GM12878 (cell line): ENCODE data around the gene CHCHD6. TPM values are rescaled to one million over a fixed set of nuclear protein-coding genes. Genes with fewer than 3 reads are reported as not detected.
A peak's percentile ranks its signal among the peaks of the same experiment; 100 is the strongest.

ENCODE experiments used
- ATAC-seq: fragments of 200-7000 bp; cut with Tn5 transposase; 3 replicates; pipeline ENCODE4 v1.9.1; 2020; ENCODE audit warnings: mild to moderate bottlenecking, moderate library complexity
- BruUV-seq: library from RNA; stranded (reverse); fragments of 400-500 nt; replicated peaks from 2 replicates; lab custom pipeline; 2021; lab: Mats Ljungman, UMichigan
- CTCF ChIA-PET: fragments of 300-600 bp; sonication (Branson Sonifier 250); formaldehyde crosslinking; extraction: SDS; loops from one replicate; lab custom pipeline; 2021; ENCODE audit warnings: inconsistent platforms; lab: Yijun Ruan, JAX
- POLR2A ChIA-PET: fragments of 350-600 bp; formaldehyde crosslinking; extraction: SDS; loops from one replicate; lab custom pipeline; 2021; ENCODE audit warnings: inconsistent platforms; lab: Charles Lee
- RAD21 ChIA-PET: fragments of 300-600 bp; sonication (Branson Sonifier 250); formaldehyde crosslinking; loops from one replicate; lab custom pipeline; 2023; ENCODE audit warnings: antibody characterized with exemption; ENCODE audit not compliant: unreplicated experiment; lab: Charles Lee
- SMC1A ChIA-PET: fragments of 300-600 bp; sonication (Branson Sonifier 250); formaldehyde crosslinking; loops from one replicate; lab custom pipeline; 2023; ENCODE audit not compliant: unreplicated experiment, uncharacterized antibody; lab: Charles Lee
- DNase-seq: peaks from one replicate; pipeline ENCODE4 v3.0.0-alpha.2; 2011; ENCODE audit warnings: low read depth, low spot score
- FAIRE-seq: peaks from 3 replicates; lab custom pipeline; 2011; peaks lifted over from hg19 to GRCh38; lab: Jason Lieb, UNC
- H2AFZ ChIP-seq: 2 replicates; pipeline ENCODE4 v1.6.0; 2011; ENCODE audit warnings: low read depth, low read length, control low read depth; ENCODE audit not compliant: control insufficient read depth
- H3K27ac ChIP-seq: 2 replicates; pipeline ENCODE4 v1.5.1; 2011; ENCODE audit warnings: control low read depth; ENCODE audit not compliant: control insufficient read depth, insufficient read depth
- H3K27me3 ChIP-seq, 2 experiments: replicated peaks in 1 of 2; 2 replicates each; pipeline versions ENCODE4 v1.6.0 to v1.6.1; 2011; ENCODE audit warnings: low read length in 1 of 2; ENCODE audit not compliant: control insufficient read depth in 2 of 2, insufficient read depth in 2 of 2
- H3K36me3 ChIP-seq, 2 experiments: 2 replicates each; pipeline ENCODE4 v1.5.1; 2011; ENCODE audit warnings: low read length in 1 of 2; ENCODE audit not compliant: control insufficient read depth in 2 of 2, insufficient read depth in 2 of 2
- H3K4me1 ChIP-seq: 2 replicates; pipeline ENCODE4 v1.6.1; 2011; ENCODE audit warnings: mild to moderate bottlenecking, low read length, moderate library complexity, mixed read lengths; ENCODE audit not compliant: control insufficient read depth, insufficient read depth
- H3K4me2 ChIP-seq: 2 replicates; pipeline ENCODE4 v1.6.0; 2011; ENCODE audit warnings: control low read depth; ENCODE audit not compliant: control insufficient read depth, insufficient read depth
- H3K4me3 ChIP-seq: fragments of 200-600 bp; sonication (generic); 2 replicates; pipeline ENCODE4 v1.5.1; 2016
- H3K79me2 ChIP-seq: 2 replicates; pipeline ENCODE4 v1.6.0; 2011; ENCODE audit warnings: low read length; ENCODE audit not compliant: control insufficient read depth, insufficient read depth
- H3K9ac ChIP-seq: 2 replicates; pipeline ENCODE4 v1.8.0; 2011; ENCODE audit warnings: low read length, control low read depth, mixed read lengths; ENCODE audit not compliant: control insufficient read depth, insufficient read depth
- H3K9me3 ChIP-seq: replicated peaks from 3 replicates; pipeline ENCODE4 v1.5.1; 2011; ENCODE audit warnings: mild to moderate bottlenecking, low read length; ENCODE audit not compliant: control insufficient read depth, insufficient read depth
- H4K20me1 ChIP-seq: 2 replicates; pipeline ENCODE4 v1.6.0; 2011; ENCODE audit not compliant: control insufficient read depth, insufficient read depth
- ASH2L ChIP-seq: fragments of 300-600, 200-600 bp; sonication (generic); IDR thresholded peaks from 2 replicates; pipeline ENCODE4 v1.6.1; 2017; ENCODE audit warnings: low read depth, mild to moderate bottlenecking, borderline replicate concordance
- BCL11A ChIP-seq: IDR thresholded peaks from 2 replicates; pipeline ENCODE4 v1.6.1; 2011; ENCODE audit warnings: low read depth, low read length
- HDAC2 ChIP-seq: fragments of 200-600 bp; sonication (generic); IDR thresholded peaks from 2 replicates; pipeline ENCODE4 v1.6.1; 2017
- HDGF ChIP-seq: fragments of 450-650 bp; IDR thresholded peaks from 2 replicates; pipeline ENCODE4 v1.6.1; 2016; ENCODE audit warnings: antibody characterized with exemption
- NBN ChIP-seq: fragments of 450-650 bp; IDR thresholded peaks from 2 replicates; pipeline ENCODE4 v1.6.1; 2016
- RCOR1 ChIP-seq: conservative IDR thresholded peaks from 2 replicates; pipeline ENCODE4 v1.6.1; 2012; ENCODE audit warnings: low read depth, low read length, improper control_type of control experiment
- SP1 ChIP-seq: IDR thresholded peaks from one replicate; pipeline ENCODE4 v1.6.1; 2011; ENCODE audit warnings: low read depth, low read length
- ZSCAN29 ChIP-seq: fragments of 450-650 bp; IDR thresholded peaks from 2 replicates; pipeline ENCODE4 v1.6.1; 2017; ENCODE audit warnings: mild to moderate bottlenecking, moderate library complexity
- WGBS: methylation state at CpG from one replicate; pipeline ENCODE4 v1.1.6; 2016; ENCODE audit warnings: low lambda C conversion rate; ENCODE audit not compliant: insufficient replicate concordance, insufficient coverage; ENCODE audit errors: missing lambda C conversion rate; 5-methylcytosine and 5-hydroxymethylcytosine counted together
- in situ Hi-C: fragments of 300-500 bp; cut with MboI; formaldehyde crosslinking; loops from 9 replicates; pipeline ENCODE4 v1.14.3; 2018; ENCODE audit warnings: mixed read lengths
- intact Hi-C: fragments of 100-400 bp; cut with micrococcal nuclease; formaldehyde crosslinking; loops from one replicate; pipeline ENCODE4 v1.14.2; 2022; ENCODE audit not compliant: unreplicated experiment
- polyA plus RNA-seq, 11 experiments: library from polyadenylated mRNA; depleted of rRNA in 4 of 11; unstranded in 6 of 11; stranded (reverse) in 5 of 11; fragments of >200 nt; fragmentation: Nextera tagmentation in 4 of 11; fragmentation: Illumina TruSeq in 1 of 11; extraction: Ambion mirVana in 4 of 11; extraction: Trizol in 1 of 11; gene quantifications; 1 replicate in 1 of 11; 2 replicates in 10 of 11; pipeline versions ENCODE4 v1.2.1 to v1.2.3, GENCODE V29; 2011 to 2016; ENCODE audit warnings: inconsistent platforms in 2 of 11, missing spikeins in 2 of 11, low read depth in 1 of 11
- total RNA-seq, 4 experiments: library from RNA; depleted of rRNA in 3 of 4; stranded (reverse); fragments of >200 nt in 3 of 4; fragmentation: Illumina TruSeq in 1 of 4; extraction: Trizol in 1 of 4; gene quantifications; 2 replicates each; pipeline versions ENCODE4 v1.2.1 to v1.2.3, GENCODE V29; 2013 to 2021
- TF ChIP-seq, protein P1 (sequence below): fragments of 450-650 bp; IDR thresholded peaks from 2 replicates; pipeline ENCODE4 v1.6.1; 2017; ENCODE audit warnings: mild to moderate bottlenecking, moderate library complexity
- TF ChIP-seq, protein P2 (sequence below): fragments of 450-650 bp; conservative IDR thresholded peaks from 2 replicates; pipeline ENCODE4 v1.6.1; 2017; ENCODE audit warnings: mild to moderate bottlenecking, moderate library complexity

Gene CHCHD6
- total and polyA plus RNA-seq, 10 of the 15 experiments (the other 5 are each of a cell fraction or from before 2014, with no cell fraction given) = 2.7 to 16.7 (median 12.3) TPM

DNA sequence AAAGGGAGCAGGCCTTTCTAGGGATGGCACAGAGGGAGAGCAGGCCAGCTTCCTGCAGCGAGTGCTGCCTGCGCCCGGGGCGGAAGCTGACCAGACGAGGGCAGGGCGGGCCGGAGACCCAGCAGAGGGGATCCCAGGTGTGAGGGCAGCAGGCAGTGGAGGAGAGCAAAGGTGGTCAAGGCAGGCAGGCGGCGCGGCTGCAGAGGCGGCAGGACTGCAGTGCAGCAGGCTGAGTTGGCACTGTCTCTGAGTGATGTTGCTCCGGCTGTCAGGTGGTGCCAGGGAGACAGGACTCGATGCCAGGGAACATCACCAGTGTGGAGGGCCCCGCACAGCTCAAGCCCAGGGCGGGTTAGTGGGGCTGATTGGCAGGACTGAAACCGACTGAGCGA lies 256.6 kb downstream of the CHCHD6 start (continued):
- TF ChIP-seq, protein P1, sequence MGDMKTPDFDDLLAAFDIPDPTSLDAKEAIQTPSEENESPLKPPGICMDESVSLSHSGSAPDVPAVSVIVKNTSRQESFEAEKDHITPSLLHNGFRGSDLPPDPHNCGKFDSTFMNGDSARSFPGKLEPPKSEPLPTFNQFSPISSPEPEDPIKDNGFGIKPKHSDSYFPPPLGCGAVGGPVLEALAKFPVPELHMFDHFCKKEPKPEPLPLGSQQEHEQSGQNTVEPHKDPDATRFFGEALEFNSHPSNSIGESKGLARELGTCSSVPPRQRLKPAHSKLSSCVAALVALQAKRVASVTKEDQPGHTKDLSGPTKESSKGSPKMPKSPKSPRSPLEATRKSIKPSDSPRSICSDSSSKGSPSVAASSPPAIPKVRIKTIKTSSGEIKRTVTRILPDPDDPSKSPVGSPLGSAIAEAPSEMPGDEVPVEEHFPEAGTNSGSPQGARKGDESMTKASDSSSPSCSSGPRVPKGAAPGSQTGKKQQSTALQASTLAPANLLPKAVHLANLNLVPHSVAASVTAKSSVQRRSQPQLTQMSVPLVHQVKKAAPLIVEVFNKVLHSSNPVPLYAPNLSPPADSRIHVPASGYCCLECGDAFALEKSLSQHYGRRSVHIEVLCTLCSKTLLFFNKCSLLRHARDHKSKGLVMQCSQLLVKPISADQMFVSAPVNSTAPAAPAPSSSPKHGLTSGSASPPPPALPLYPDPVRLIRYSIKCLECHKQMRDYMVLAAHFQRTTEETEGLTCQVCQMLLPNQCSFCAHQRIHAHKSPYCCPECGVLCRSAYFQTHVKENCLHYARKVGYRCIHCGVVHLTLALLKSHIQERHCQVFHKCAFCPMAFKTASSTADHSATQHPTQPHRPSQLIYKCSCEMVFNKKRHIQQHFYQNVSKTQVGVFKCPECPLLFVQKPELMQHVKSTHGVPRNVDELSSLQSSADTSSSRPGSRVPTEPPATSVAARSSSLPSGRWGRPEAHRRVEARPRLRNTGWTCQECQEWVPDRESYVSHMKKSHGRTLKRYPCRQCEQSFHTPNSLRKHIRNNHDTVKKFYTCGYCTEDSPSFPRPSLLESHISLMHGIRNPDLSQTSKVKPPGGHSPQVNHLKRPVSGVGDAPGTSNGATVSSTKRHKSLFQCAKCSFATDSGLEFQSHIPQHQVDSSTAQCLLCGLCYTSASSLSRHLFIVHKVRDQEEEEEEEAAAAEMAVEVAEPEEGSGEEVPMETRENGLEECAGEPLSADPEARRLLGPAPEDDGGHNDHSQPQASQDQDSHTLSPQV = no peak
- TF ChIP-seq SP1 (no peak), HDGF (no peak)
- TF ChIP-seq, protein P2, sequence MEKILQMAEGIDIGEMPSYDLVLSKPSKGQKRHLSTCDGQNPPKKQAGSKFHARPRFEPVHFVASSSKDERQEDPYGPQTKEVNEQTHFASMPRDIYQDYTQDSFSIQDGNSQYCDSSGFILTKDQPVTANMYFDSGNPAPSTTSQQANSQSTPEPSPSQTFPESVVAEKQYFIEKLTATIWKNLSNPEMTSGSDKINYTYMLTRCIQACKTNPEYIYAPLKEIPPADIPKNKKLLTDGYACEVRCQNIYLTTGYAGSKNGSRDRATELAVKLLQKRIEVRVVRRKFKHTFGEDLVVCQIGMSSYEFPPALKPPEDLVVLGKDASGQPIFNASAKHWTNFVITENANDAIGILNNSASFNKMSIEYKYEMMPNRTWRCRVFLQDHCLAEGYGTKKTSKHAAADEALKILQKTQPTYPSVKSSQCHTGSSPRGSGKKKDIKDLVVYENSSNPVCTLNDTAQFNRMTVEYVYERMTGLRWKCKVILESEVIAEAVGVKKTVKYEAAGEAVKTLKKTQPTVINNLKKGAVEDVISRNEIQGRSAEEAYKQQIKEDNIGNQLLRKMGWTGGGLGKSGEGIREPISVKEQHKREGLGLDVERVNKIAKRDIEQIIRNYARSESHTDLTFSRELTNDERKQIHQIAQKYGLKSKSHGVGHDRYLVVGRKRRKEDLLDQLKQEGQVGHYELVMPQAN = no peak

DNA sequence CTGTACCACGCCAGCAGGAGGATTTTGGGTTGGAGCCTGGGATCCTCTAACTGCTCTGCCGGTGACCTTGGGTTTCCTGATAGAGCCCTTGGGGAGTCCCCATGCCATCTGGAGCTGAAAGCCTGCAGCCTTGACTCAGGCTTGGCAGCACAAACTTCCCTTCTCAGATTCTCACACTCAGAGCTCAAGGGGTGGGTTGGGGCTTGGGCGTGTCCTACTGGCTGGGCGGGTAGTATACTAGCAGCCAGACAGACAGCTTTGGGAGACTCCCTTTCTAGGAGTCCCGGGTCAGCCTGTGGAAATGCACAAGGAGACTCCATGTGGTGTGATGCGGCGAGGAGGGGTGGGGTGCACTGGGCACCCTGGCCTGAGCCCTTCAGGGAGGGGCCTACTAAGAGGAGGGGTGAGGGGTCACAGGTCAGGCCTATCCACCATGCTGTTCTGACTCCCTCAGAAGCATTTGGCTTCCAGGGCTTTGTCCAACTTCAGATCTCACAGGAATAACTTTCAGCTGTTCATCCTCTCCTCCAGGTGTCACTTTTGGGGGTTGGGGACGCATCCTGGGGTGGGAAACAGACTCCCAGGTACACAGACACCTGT lies 257.3 kb downstream of the CHCHD6 start:
- FAIRE-seq (no peak), DNase-seq (no peak), ATAC-seq (peak; percentile 82)
- CTCF ChIA-PET = interaction anchor here (1.4 to 2.0 kb wide), 2 partner anchors 209 to 282 kb away, joined by 4 to 10 read pairs; no protein-coding TSS in a partner anchor
- H3K4me1 ChIP-seq = peaks cover 13% of the 10 kb centered on the region
- TF ChIP-seq RCOR1 (no peak), ASH2L (no peak), BCL11A (no peak), NBN (no peak), ZSCAN29 (no peak), HDAC2 (no peak)
- no peaks in the 10 kb centered on the region for H3K27me3 ChIP-seq
- 52% methylated on average over 8 of the region's 8 CpGs for WGBS
- H3K79me2 ChIP-seq = no peaks in the 10 kb centered on the region
- no peaks in the 10 kb centered on the region; a peak in 2 of 4 replicates for H3K36me3 ChIP-seq
- SMC1A ChIA-PET = interaction anchor here (1.0 kb wide), 1 partner anchor 9 kb away, joined by 4 read pairs; no protein-coding TSS in a partner anchor
- H4K20me1 ChIP-seq = no peaks in the 10 kb centered on the region
- BruUV-seq = no TSS peak
- H3K27ac ChIP-seq = no peak overlapping the region
- in situ Hi-C loops (no loop called here), intact Hi-C loops (no loop called here)
- 0 out of 2 replicates have a peak overlapping the region, but pooled peaks have one; percentile 33 for H3K4me2 ChIP-seq
- no peak overlapping the region for H3K9ac ChIP-seq
- H3K4me3 ChIP-seq = no peak overlapping the region
- H2AFZ ChIP-seq = 0 out of 2 replicates have a peak overlapping the region, but pooled peaks have one; percentile 17
- POLR2A ChIA-PET = no interaction called here
- RAD21 ChIA-PET = interaction anchor here (0.7 kb wide), 1 partner anchor 24 kb away, joined by 3 read pairs; no protein-coding TSS in a partner anchor
- H3K9me3 ChIP-seq = no peaks in the 10 kb centered on the region
